ENCODE data around the gene HS3ST3A1.

HS3ST3A1 gene

GRCh38 chr17:13525876-13526275 is 75.9 kb downstream of the HS3ST3A1 start:
- no peak overlapping the region for H3K4me3 ChIP-seq (ENCODE audit: low read depth, low read length)
- no peaks in the 10 kb centered on the region for H3K9me3 ChIP-seq
- DNase-seq, result peak; percentile 32
- H3K27me3 ChIP-seq, result no peaks in the 10 kb centered on the region
- peaks cover 4% of the 10 kb centered on the region; the same call in 1 of the 2 replicates for H3K4me1 ChIP-seq
- H3K36me3 ChIP-seq, result no peaks in the 10 kb centered on the region
- TF ChIP-seq CTCF (IDR thresholded peaks at IDR 0.05; ENCODE audit: low read depth, low read length), result no peak

- H3K9me3 ChIP-seq, result no peaks in the 10 kb centered on the region
- peaks cover 4% of the 10 kb centered on the region for H3K4me1 ChIP-seq
- TF ChIP-seq CTCF (IDR thresholded peaks at IDR 0.05; ENCODE audit: low read depth, low read length), result no peak
- no peaks in the 10 kb centered on the region for H3K27me3 ChIP-seq
- H3K4me3 ChIP-seq (ENCODE audit: low read depth, low read length), result no peak overlapping the region
- H3K36me3 ChIP-seq, result no peaks in the 10 kb centered on the region
- DNase-seq, result no peak
Observed at GRCh38 chr17:13523164-13523563, 78.6 kb downstream of the HS3ST3A1 start.

- no peak for TF ChIP-seq CTCF (IDR thresholded peaks at IDR 0.05; ENCODE audit: low read depth, low read length)
- Histone ChIP-seq H3K4me1 (peaks cover 4% of the 10 kb centered on the region), H3K36me3 (no peaks in the 10 kb centered on the region), H3K27me3 (no peaks in the 10 kb centered on the region), H3K4me3 (ENCODE audit: low read depth, low read length) (no peak overlapping the region), H3K9me3 (no peaks in the 10 kb centered on the region)
- no peak for DNase-seq
Observed at GRCh38 chr17:13522749-13523148, 79.0 kb downstream of the HS3ST3A1 start.

GRCh38 chr17:13521784-13522183 is 79.9 kb downstream of the HS3ST3A1 start:
- Histone ChIP-seq H3K4me3 (ENCODE audit: low read depth, low read length) (no peak overlapping the region), H3K27me3 (no peaks in the 10 kb centered on the region), H3K9me3 (no peaks in the 10 kb centered on the region), H3K36me3 (no peaks in the 10 kb centered on the region), H3K4me1 (peaks cover 4% of the 10 kb centered on the region)
- TF ChIP-seq CTCF (IDR thresholded peaks at IDR 0.05; ENCODE audit: low read depth, low read length), result no peak
- peak; percentile 20 for DNase-seq

GRCh38 chr17:13520899-13521572 is 80.7 kb downstream of the HS3ST3A1 start:
- no peak for DNase-seq
- no peak for TF ChIP-seq CTCF (IDR thresholded peaks at IDR 0.05; ENCODE audit: low read depth, low read length)
- Histone ChIP-seq H3K27me3 (no peaks in the 10 kb centered on the region), H3K4me3 (ENCODE audit: low read depth, low read length) (no peak overlapping the region), H3K9me3 (no peaks in the 10 kb centered on the region), H3K4me1 (peaks cover 4% of the 10 kb centered on the region), H3K36me3 (no peaks in the 10 kb centered on the region)

GRCh38 chr17:13518261-13519000 is 83.3 kb downstream of the HS3ST3A1 start:
- Histone ChIP-seq H3K9me3 (no peaks in the 10 kb centered on the region), H3K36me3 (no peaks in the 10 kb centered on the region), H3K27me3 (no peaks in the 10 kb centered on the region), H3K4me3 (ENCODE audit: low read depth, low read length) (no peak overlapping the region), H3K4me1 (peaks cover 4% of the 10 kb centered on the region)
- DNase-seq, result no peak
- TF ChIP-seq CTCF (IDR thresholded peaks at IDR 0.05; ENCODE audit: low read depth, low read length), result no peak

All from BE2C (cell line).